KBM-7 (cell line): ENCODE results near the gene FREM1.

ENCODE experiments used
- DNase-seq: peaks from one replicate; pipeline ENCODE4 v3.0.0-alpha.2; 2015
- in situ Hi-C: fragments of 300-500 bp; cut with MboI; formaldehyde crosslinking; loops from 2 replicates; pipeline ENCODE4 v1.14.3; 2020; ENCODE audit warnings: low sequenced_read_pairs, low pct_unique_long_range_greater_than_20kb, mixed read lengths

Gene FREM1

DNA sequence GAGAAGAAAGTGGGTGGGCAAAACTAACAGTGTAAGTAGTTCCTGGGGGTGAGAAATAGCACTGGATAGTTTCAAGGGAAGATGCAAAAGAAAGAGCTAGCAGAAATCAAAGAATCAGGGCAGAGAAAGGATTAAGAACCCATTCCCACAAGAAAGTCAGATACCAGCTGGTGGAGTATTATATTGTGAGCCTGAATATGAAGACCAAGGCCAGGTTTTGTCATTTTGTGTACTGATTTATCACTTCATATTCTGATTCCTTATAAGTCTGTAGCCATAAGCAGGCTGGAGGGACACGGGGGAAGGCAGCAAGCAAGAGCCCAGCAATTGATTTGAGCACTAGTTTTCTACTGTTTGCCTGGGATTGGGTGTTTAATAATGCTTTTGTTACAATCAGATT, 80.2 kb downstream of the FREM1 start:
- no peak for DNase-seq
- in situ Hi-C loops = no loop called here

DNA sequence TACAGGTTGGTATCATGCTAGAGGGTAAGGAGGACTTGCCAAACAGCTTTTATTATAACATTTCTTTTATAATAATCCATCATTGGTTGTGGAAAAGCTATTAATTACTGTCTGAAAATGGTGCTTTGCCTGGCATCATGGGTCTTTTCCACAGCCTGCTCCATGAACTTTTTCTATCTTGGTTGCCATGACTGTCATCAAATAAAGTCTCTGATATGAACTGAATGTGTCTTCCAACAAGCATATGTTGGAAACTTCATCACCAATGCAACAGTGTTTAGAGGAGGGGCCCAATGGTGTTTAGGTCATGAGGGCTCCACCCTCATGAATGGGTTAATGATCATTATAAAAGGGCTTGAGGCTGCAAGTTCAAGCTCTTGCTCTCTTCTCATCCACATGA, 81.0 kb downstream of the FREM1 start:
- no peak for DNase-seq
- in situ Hi-C loops = no loop called here

DNA sequence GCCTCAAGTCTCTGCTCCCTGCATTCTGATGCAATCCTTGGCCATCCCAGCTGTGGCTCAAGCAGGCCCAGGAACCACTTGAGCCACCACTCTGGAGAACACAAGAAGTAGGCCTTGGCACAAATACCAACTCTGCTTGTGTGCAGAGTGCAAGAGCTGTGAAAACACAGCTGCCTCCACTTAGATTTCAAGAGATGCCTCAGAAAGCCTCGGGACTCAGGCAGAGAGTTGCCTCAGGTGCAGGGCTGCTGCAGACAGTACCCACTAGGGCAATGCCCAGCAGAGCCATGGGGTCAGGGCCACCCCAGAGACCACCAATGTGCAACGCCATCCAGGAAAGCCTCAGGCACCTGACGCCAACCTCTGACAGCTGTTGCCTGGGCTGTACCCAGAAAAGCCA, 82.4 kb downstream of the FREM1 start:
- no peak for DNase-seq
- in situ Hi-C loops = no loop called here

DNA sequence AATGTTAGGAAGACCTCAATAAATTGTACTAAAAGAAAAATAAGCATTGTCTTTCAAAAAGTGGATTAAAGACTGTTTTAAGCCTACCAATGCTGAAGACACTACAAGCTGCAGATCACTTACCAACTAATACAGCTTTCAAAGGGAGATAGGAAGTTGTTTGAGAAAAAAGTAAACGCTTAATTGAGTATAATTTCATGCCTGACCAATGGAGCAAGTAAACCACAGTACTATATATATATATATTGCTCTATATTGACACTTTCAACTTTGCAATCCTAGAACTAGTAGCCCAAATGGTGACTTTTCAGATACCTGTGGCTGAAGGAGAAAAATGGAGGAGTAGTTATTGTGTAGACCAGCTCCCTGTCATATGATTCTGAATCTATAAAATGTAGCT, 85.7 kb downstream of the FREM1 start:
- no peak for DNase-seq
- in situ Hi-C loops = no loop called here

DNA sequence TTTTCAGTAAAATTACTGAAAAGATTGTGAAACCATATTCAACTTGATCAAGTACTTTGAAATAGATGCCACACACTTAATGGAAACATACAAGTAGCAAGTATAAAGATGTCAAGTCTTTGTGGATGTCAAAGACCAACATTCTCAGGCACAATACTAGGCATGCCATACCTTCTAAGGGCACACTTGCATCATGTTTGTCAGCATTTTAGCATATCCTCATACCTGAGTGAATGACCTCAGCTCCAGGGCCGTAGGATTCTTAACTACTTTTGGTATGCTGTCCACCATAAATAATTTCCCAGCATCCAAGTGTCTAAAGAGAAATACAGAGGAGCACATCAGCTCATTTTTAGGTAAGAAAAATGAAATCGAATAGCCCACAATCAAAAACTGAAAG, 86.4 kb downstream of the FREM1 start:
- in situ Hi-C loops = no loop called here
- DNase-seq = no peak

DNA sequence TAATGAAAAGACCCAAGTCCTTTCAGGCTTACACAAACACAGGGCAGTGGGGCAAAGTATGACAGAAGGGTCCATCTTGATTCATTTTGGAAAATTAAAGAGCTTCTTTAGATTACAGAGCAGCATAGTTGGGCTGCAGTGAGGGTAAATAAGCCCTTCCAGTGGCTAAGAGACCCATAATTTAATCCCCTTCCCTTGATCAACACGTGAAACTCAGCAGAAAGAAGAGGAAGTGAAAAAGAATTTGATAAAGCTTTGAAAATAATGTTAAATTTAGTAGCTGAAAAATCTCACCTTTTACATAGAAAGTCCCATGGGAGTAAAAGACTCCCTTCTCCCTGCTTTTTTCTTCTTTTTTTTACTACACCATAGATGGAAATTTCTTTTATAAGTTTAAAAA, 87.6 kb downstream of the FREM1 start:
- in situ Hi-C loops = no loop called here
- no peak for DNase-seq

DNA sequence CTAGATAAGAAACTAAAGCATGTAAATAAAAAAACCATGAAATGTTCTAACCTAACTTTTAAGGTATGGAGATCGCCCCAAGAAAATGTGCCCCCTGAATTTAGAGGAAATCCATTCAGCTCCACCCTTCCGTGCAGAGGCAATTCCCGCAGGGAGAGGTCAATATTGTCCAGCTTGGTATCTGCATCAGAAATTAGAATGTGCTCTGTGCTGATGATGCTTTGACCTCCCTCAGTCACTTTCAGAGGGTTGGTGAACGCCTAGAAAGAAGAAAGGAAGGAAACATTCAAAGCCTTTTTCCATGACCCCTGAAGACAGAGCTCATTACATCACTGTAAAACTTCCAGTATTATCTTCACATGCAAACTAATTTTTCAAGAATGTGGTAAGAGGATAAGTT, 91.0 kb downstream of the FREM1 start:
- in situ Hi-C loops = no loop called here
- no peak for DNase-seq

DNA sequence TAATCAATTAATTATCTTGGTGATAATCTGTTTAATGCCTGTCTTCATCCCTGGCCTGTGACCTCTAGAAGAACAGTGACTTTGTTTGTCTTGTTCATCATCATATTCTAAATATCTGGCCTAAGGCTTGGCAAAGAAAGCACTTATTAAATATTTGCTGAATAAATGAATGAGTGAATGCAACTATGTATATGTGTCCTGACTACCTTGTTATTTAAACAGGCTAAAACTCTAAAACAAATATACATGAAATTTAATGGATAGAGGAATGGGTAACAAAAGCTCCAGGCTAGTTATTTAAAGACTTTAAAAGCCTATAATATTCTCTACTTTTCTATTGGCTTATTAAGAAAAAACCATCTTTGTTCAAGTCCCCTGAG, 96.0 kb downstream of the FREM1 start:
- in situ Hi-C loops = no loop called here
- DNase-seq = no peak

DNA sequence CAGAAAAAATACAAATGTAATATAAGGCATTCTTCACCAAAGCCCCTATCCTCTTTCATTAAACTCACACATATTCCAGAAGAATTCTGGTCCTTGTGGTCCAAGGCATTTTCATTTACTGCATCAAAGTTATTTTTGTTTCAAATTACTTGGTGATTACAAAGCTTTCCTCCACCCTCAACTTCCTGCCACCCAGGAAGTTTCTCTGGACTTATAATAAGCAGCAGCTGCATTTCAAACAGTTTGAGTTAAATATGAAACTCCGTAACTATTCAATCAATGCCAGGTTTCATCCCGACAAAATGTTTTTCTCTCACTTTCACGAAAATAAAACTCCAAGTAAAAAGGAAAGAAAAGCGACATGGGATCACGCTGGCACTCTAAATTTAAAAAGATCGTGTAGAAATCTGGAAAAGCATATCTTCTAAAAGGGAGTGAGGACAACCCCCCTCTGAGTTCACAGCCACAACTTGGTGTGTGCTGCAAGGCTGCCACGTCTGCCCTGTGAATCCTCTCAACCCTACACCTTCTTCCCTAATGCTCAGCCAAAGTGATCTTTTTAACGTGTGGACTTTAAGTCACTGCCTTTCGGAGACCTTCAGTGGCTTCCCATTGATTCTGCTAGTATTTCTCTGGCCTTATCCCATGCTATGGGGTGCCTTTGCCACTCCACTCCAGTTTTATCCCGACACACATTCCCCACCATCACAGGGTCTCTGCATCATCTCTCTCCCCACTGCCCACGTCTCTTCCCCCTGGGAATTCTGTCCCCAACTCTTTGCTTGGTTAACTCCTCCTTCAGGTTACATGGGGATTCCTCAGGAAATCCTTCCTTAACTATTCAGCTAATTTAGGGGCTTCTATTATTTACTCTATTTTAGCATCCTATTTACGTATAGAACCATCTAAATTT, 96.6 kb downstream of the FREM1 start:
- DNase-seq = no peak
- in situ Hi-C loops = no loop called here

DNA sequence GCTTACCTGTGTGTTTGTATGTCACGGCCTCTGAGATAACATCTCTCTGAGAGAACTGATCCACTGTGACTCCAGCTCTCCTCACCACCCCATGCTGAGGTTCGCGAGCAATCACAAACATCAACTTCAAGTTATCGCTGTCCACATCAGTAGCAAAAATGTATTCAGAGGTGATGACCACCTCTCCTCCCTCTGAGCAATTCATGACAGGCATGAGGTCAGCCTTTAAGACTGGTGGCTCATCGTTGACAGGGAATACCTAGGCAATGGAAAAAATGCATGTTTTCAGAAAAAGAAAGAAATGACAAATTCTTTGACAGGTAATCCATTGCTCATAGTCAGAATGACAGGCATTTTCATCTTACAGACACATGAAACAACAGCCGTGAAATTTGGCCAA, 97.4 kb downstream of the FREM1 start:
- in situ Hi-C loops = no loop called here
- no peak for DNase-seq

DNA sequence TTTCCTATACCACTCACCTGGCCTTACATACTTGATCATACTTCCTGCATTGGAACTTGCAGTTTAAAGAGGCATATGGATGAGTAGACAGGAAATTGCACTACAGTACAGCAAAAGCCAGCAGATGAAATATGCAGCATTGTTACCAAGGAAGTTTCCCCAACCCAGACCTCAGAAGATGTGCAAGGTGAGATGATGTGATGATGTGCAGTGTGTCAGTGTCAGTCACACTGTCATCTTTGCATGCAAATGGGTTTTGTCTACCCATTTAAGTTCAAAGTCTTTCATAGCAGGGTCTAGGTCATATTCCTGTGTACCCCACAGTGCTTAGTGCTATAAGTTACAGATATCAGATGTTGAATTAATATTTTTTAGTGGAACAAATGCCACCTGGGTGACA, 98.4 kb downstream of the FREM1 start:
- no peak for DNase-seq

DNA sequence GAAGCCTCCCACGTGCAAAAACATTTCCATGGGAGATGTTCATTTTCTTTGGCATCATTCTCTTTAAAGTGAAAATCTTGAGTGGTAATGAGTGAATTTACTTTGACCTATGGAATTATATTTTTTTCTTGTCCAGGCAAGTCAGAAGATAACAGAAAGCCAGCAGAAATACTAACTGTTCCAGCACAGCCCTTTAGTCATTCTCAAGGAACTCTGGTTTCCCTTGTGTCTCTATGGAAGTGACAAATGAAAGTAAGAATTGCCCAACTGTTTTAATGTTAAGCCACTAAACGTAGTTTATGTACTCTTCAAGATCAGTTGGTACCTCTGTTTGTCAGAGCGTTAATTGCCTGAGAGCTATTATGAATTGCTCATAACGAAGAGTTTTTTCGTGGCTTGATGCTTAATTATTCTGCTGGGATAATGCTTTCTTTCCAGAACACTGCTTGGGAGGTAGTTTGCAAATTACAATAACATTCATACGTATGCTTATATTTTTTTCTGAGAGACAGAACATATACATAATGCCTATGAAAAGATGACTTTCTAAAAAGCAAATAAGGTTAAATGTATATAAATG, 103.2 kb downstream of the FREM1 start:
- in situ Hi-C loops = no loop called here
- no peak for DNase-seq

More for the DNA sequence above, 98.4 kb downstream of the FREM1 start:
- in situ Hi-C loops = no loop called here

DNA sequence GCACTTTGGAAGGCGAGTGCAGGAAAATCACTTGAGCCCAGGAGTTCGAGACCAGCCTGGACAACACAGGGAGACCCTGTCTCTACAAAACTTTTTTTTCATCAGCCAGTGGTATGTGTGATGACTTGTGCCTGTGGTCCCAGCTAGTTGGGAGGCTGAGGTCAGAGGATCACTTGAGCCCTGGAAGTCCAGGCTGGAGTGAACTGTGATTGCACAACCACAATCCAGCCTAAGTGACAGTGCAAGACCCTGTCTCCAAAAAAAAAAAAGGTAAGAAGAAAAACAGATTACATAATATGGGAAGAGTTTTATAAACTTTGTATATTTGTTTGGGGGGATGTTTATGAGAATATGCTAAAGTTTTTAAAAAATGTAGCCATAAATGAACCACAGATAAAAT, 111.2 kb downstream of the FREM1 start:
- in situ Hi-C loops = no loop called here

DNA sequence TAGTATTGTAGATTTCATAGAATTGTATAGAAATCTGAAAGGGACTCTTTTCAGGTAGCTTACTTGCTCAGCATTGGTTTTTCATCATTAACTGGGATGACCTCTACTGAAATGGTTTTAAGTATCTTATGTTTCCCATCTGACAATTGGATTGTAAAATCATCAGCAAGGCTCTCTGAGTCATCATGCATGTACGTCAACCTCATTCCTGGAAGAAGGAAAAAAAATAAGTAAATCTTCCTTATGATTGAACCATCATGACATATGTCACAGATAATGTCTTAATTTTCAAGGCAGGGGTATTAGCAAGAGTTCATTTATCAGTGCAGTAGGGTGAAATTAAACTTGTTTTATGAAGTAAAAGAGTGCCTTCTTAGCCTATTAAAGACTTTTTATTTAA, 112.8 kb downstream of the FREM1 start:
- in situ Hi-C loops = no loop called here

More for the DNA sequence above, 111.2 kb downstream of the FREM1 start:
- DNase-seq = no peak

DNA sequence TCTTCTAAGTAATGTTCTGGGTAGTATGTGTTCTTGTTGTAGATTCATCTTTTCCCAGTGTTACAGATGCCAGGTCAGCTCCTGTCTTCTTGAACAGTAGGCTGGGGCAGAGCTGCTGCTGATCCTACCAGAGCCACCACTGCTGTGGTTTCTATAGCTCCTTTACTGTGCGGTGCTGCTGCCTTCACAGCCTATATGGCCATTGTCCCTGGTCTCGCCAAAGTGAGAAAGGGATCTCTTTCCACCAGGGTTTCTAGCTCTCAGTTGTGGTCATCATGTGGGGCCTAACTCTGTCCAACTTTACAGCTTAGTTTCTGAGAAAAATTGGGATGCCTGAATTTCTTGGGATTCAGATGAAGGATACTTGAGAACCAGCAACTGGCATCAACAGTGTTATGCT, 116.8 kb downstream of the FREM1 start:
- in situ Hi-C loops = no loop called here
- no peak for DNase-seq

More for the DNA sequence above, 112.8 kb downstream of the FREM1 start:
- DNase-seq = no peak

DNA sequence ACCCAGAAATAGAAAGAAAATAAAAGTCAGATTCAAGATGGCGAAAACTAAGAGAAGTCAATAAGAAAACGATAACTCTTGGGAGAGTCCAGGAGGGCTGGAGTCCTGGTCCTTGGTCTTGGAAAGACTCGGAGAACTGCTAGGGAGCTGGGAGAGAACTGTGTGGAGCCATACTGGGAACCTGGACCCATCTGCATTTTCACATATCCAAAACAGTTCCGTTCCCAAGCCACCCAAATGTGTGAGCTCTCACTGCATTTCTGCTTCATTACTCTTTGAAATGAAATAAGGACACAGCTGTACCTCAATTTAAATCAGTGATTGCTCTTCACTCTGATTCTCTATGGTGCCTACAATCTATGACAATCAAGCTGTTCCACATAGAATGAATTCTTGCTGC, 119.6 kb downstream of the FREM1 start:
- no peak for DNase-seq
- in situ Hi-C loops = no loop called here

DNA sequence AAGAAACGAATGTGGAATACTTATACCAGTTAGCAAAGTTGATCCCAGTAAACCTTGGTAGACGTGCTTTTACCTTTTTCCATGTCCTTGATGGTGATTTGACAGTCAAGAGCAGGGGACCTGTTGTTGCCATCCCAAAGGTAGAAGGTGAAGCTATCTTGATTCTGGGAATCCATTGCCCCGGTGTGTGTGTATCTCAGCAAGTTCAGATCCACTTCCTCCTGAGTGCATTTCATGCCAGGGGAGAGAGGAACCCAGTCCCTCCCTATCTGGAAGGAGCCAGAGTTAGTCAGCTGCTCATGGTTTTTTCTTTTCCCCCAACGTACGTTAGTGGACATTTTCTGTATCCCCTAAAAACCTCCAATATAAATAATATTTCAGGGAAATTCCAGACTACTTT, 121.4 kb downstream of the FREM1 start:
- no peak for DNase-seq
- in situ Hi-C loops = no loop called here

DNA sequence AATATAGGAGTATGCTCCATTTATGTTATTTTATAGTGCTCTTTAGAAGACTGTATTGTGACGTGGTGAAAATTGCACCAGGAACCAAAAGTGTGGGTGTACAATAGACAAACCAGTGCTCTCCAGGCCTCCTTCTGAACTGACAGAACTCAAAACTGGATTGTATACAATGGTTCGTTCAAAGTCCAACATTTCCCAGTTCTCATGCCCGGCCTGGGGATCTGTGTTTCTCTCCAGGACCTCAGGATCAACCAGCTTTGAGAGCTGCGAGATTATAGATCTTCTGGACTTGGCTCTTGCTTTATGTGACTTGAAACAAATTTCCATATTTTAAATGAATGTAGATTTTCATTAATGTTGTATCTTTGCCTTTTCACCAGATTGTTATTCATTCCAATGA, 126.9 kb downstream of the FREM1 start:
- in situ Hi-C loops = no loop called here

DNA sequence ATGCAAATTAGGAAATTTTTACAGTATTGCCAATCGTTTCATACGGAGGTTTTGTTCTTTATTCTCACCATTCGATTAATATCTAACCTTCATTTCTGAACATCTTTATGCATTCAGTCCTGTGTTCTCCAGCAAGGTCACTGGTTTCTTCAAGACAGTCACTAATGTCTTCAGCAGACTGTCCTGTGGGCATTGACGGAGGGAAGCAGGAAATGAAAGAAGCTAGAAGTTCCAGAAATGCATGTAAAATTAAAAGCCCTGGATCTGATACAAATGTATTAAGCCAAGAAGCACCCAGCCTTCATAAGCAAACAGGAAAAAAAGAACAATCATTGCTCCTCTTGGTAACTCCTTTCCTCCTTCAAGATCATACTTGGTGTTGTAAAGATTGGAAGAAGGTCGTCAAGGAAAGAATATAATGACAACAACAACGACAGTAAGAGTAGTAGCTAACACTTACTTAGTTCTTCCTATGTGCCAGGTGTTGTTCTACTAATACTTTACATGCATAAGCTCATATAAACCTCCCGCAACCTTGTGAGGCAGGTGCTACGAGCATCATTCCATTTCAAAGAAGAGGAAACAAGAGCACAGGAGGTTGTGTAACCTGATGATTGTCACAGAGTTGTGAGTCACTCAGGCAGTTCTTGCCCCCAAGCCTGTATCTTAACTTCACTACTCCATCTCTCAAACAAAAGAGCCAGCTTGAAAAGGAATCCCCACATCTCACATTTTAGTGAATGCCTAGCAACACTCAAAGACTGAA, 127.8 kb downstream of the FREM1 start:
- DNase-seq = no peak
- in situ Hi-C loops = no loop called here

More for the DNA sequence above, 126.9 kb downstream of the FREM1 start:
- DNase-seq = no peak

DNA sequence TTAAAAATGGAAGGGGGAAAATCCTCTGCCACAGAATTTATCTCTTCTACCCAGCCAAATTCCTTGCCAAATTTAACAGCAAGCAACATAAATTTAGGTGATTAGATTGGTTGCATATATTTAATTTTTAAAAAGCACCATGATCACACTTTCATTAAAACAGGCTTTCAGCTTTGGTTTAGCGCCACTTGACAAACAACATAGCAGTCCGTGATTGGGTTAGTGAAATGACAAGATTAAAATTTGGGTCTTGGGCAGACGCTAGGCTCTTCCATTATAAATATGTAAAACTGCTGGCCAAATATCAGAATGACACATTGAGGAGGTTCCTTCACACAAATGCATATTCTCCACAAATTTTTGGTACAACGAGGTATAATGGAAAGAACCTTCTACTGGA, 129.5 kb downstream of the FREM1 start:
- DNase-seq = no peak
- in situ Hi-C loops = no loop called here
